Activated B cell treated with CpG ODN at 0.5 μM for 24 hours (primary cell): Measurements from ENCODE around the gene CTIF. TPM values are rescaled to one million over a fixed set of nuclear protein-coding genes. Genes with fewer than 3 reads are reported as not detected.
A peak's percentile ranks its signal among the peaks of the same experiment; 100 is the strongest.

Experiments used
- ATAC-seq: fragments of 200-7000 bp; cut with Tn5 transposase; one replicate; pipeline ENCODE4 v1.10.0; 2021; ENCODE audit warnings: low read depth, mild to moderate bottlenecking, moderate library complexity
- CTCF ChIA-PET: fragments of 350-600 bp; sonication (Branson Sonifier 250); formaldehyde crosslinking; loops from one replicate; lab custom pipeline; 2021; ENCODE audit warnings: antibody characterized with exemption; lab: Charles Lee
- POLR2A ChIA-PET: fragments of 350-600 bp; sonication (Branson Sonifier 250); formaldehyde crosslinking; loops from one replicate; lab custom pipeline; 2021; ENCODE audit warnings: antibody characterized with exemption; lab: Charles Lee
- DNase-seq: peaks from one replicate; pipeline ENCODE4 v3.0.0; 2022
- H3K27ac Mint-ChIP-seq: one replicate; pipeline ENCODE4 v1.8.0; 2020; ENCODE audit warnings: mixed read lengths
- H3K27me3 Mint-ChIP-seq: one replicate; pipeline ENCODE4 v1.8.0; 2021; ENCODE audit warnings: mixed read lengths
- H3K36me3 Mint-ChIP-seq: one replicate; pipeline ENCODE4 v1.8.0; 2021; ENCODE audit warnings: low read depth, mixed read lengths
- H3K4me1 Mint-ChIP-seq: one replicate; pipeline ENCODE4 v1.8.0; 2021; ENCODE audit warnings: mixed read lengths
- H3K4me3 Mint-ChIP-seq: one replicate; pipeline ENCODE4 v1.8.0; 2020; ENCODE audit warnings: mild to moderate bottlenecking, mixed read lengths
- H3K9me3 Mint-ChIP-seq: one replicate; pipeline ENCODE4 v1.8.0; 2020; ENCODE audit warnings: mixed read lengths
- CTCF ChIP-seq: fragments of 200-600 bp; IDR thresholded peaks from one replicate; pipeline ENCODE4 v1.8.0; 2022; ENCODE audit warnings: antibody characterized with exemption, mild to moderate bottlenecking
- intact Hi-C: fragments of 100-400 bp; cut with micrococcal nuclease; formaldehyde crosslinking; loops from one replicate; pipeline ENCODE4 v1.15.1; 2024
- total RNA-seq: library from RNA; stranded (reverse); gene quantifications from 2 replicates; pipeline ENCODE4 v1.2.3, GENCODE V29; 2022

The CTIF gene
- total RNA-seq, 1 donor from 2014 or later, result 9.3 TPM

GRCh38 chr18:48884771-48885170, 345.9 kb downstream of the CTIF start:
- H3K27me3 Mint-ChIP-seq, result peaks cover 4% of the 10 kb centered on the region
- H3K4me1 Mint-ChIP-seq, result no peaks in the 10 kb centered on the region
- intact Hi-C loops, result no loop called here
- ATAC-seq, result no peak
- H3K36me3 Mint-ChIP-seq, result no peaks in the 10 kb centered on the region
- DNase-seq, result no peak
- CTCF ChIA-PET, result no interaction called here
- POLR2A ChIA-PET, result no interaction called here
- peaks cover 2% of the 10 kb centered on the region for H3K9me3 Mint-ChIP-seq
- H3K4me3 Mint-ChIP-seq, result no peak overlapping the region
- no peak overlapping the region for H3K27ac Mint-ChIP-seq
- no peak for TF ChIP-seq CTCF

- Mint-ChIP-seq H3K4me3 (no peak overlapping the region), H3K36me3 (no peaks in the 10 kb centered on the region)
- no peak for ATAC-seq
These were observed 346.6 kb downstream of the CTIF start for GRCh38 chr18:48885266-48885923.

GRCh38 chr18:48885924-48886400, 347.1 kb downstream of the CTIF start:
- POLR2A ChIA-PET, result no interaction called here
- Mint-ChIP-seq H3K36me3 (no peaks in the 10 kb centered on the region), H3K4me3 (no peak overlapping the region), H3K4me1 (no peaks in the 10 kb centered on the region), H3K9me3 (peaks cover 2% of the 10 kb centered on the region), H3K27me3 (no peaks in the 10 kb centered on the region), H3K27ac (no peak overlapping the region)
- TF ChIP-seq CTCF, result no peak
- no peak for ATAC-seq
- intact Hi-C loops, result no loop called here
- CTCF ChIA-PET, result no interaction called here
- DNase-seq, result peak; percentile 12

More at GRCh38 chr18:48885266-48885923, 346.6 kb downstream of the CTIF start:
- no peaks in the 10 kb centered on the region for H3K4me1 Mint-ChIP-seq
- POLR2A ChIA-PET, result no interaction called here
- intact Hi-C loops, result no loop called here
- no peak overlapping the region for H3K27ac Mint-ChIP-seq
- H3K27me3 Mint-ChIP-seq, result no peaks in the 10 kb centered on the region
- CTCF ChIA-PET, result no interaction called here
- no peak for TF ChIP-seq CTCF
- DNase-seq, result no peak
- peaks cover 2% of the 10 kb centered on the region for H3K9me3 Mint-ChIP-seq

GRCh38 chr18:48886520-48887293, 347.9 kb downstream of the CTIF start:
- intact Hi-C loops, result no loop called here
- Mint-ChIP-seq H3K4me3 (no peak overlapping the region), H3K9me3 (no peaks in the 10 kb centered on the region), H3K27ac (no peak overlapping the region), H3K36me3 (no peaks in the 10 kb centered on the region), H3K27me3 (no peaks in the 10 kb centered on the region), H3K4me1 (no peaks in the 10 kb centered on the region)
- DNase-seq, result peak; percentile 1
- no peak for ATAC-seq
- CTCF ChIA-PET, result no interaction called here
- POLR2A ChIA-PET, result no interaction called here
- no peak for TF ChIP-seq CTCF

GRCh38 chr18:48887294-48887904, 348.6 kb downstream of the CTIF start:
- DNase-seq (peak; percentile 4), ATAC-seq (no peak)
- Mint-ChIP-seq H3K27ac (no peak overlapping the region), H3K4me1 (no peaks in the 10 kb centered on the region), H3K9me3 (no peaks in the 10 kb centered on the region), H3K4me3 (no peak overlapping the region), H3K36me3 (no peaks in the 10 kb centered on the region), H3K27me3 (no peaks in the 10 kb centered on the region)
- intact Hi-C loops, result no loop called here
- ChIA-PET CTCF (no interaction called here), POLR2A (no interaction called here)
- no peak for TF ChIP-seq CTCF
